Activated CD4-positive, alpha-beta T cell treated with anti-CD3 and anti-CD28 coated beads, Interleukin-2, amount 50 U/mL, for 4 hours (primary cell): ENCODE data around the gene MTNR1A.
A peak's percentile ranks its signal among the peaks of the same experiment; 100 is the strongest.

ENCODE experiments used
- DNase-seq, 2 experiments: peaks; one replicate each; pipeline ENCODE4 v3.0.0-alpha.2; 2020

The MTNR1A gene

GRCh38 chr4:186554914-186555827 lies at the start of gene MTNR1A:
Gene MTNR1A, minus strand, starts transcription at chr4:186555567. Its CDS starts 202 bp downstream, at chr4:186555365.
- DNase-seq: no peak

- DNase-seq: no peak
Measured at GRCh38 chr4:186604124-186604807, 48.9 kb upstream of the MTNR1A start.

GRCh38 chr4:186602978-186603377 lies 47.6 kb upstream of the MTNR1A start:
- no peak for DNase-seq

- DNase-seq: no peak
Measured at GRCh38 chr4:186599483-186599882, 44.1 kb upstream of the MTNR1A start.

DNA sequence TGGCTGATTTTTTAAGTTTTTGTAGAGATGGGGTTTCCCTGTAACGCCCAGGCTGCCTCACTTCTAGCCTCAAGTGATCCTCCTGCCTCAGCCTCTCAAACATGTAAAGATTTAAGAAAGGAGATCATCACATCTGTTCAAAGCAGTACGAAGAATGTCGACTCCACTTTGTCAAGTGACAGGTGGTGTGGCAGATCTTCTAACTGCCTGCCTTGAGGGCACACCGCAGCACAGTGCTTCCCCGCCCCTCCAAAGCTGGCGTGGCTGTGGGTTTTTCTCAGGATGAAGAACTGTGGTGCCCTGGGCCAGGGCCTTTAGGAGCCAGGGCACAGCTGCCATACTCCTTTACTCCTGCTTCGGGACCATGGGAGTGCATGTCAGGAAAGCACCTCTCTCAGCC lies 43.3 kb upstream of the MTNR1A start:
- no peak for DNase-seq

- DNase-seq: no peak
Measured at GRCh38 chr4:186596850-186597390, 41.6 kb upstream of the MTNR1A start.

- DNase-seq: no peak
Measured at GRCh38 chr4:186596346-186596745, 41.0 kb upstream of the MTNR1A start.

GRCh38 chr4:186593587-186593973 lies 38.2 kb upstream of the MTNR1A start:
- no peak for DNase-seq

GRCh38 chr4:186592966-186593586 lies 37.7 kb upstream of the MTNR1A start:
- no peak for DNase-seq

GRCh38 chr4:186592445-186592844 lies 37.1 kb upstream of the MTNR1A start:
- no peak for DNase-seq

DNA sequence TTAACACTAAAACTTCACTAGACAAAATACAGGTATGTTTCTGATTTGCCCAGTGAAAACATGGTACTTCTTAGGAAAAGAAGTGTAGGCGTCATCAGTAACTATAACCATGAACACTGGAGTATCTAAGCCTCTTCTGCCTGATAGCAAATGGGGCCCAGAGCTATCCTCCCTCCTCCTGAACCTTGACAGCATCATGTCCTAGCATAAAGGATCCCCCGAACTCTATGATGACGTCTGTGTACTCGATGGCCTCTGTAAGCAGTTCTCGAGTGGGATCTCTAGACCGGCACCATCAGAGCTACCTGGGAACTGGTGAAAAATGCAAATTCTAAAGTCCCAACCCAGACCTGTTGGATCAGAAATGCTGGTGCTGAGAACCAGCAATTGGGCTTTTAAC lies 36.3 kb upstream of the MTNR1A start:
- no peak for DNase-seq

DNA sequence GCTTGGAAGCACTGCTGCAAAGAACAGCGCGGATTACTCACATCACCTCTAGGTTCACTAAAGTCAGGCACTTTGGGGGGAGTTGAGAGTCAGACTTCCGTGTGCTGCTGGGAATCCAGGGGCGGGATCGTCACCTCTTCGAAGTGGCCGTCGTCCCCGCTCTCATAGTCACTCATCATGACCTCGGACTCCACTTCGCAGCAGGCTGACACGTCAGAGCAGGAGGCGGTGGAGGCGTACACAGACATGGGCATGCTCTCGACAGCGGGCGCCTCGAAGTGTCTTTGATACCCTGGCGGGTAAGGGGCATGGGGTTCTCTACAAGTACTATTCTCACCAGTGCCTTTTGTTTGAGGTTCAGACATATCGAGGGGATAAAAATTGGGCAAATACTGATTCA lies 33.1 kb upstream of the MTNR1A start:
- DNase-seq: no peak

GRCh38 chr4:186587416-186588018 lies 32.1 kb upstream of the MTNR1A start:
- peak; percentile 37 to 43 for DNase-seq

DNA sequence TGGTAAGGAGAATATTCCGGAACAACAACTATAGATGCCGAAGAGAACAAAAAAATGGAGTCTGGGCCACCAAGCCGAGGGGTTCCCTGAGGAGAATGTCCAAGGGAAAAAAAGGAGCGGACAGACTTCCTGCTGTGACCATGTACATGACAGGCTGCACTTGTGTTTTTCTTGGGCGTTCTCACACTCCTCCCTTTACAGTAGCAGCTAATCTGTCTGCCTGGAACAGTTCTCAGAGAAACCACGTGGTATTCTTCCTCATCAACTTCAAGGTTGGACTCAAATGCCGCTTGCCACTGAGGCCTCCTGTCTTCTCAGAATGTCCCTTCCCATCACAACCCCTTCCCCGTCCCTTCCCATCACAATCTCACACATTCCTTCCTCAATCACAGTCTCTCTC lies 30.8 kb upstream of the MTNR1A start:
- no peak for DNase-seq

GRCh38 chr4:186584912-186585311 lies 29.5 kb upstream of the MTNR1A start:
- DNase-seq: no peak

DNA sequence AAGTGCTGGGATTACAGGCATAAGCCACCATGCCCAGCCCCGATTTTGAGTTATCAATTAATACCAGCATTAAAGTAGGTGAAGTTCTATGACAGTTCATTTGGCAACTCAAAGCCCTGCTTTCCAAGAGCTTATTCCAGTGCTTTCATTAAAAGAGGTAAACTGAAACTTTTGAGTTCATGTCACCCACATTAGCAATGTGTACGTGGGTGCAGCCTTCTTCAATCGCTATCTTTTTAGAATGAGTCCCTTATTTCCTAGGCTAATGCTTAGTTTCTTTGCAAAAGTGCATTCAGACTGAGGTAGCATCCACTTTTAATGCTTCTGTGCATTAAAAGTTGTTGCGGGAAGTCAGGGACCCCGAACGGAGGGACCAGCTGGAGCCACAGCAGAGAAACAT lies 26.1 kb upstream of the MTNR1A start:
- DNase-seq: no peak

GRCh38 chr4:186580669-186581068 lies 25.3 kb upstream of the MTNR1A start:
- DNase-seq: no peak

DNA sequence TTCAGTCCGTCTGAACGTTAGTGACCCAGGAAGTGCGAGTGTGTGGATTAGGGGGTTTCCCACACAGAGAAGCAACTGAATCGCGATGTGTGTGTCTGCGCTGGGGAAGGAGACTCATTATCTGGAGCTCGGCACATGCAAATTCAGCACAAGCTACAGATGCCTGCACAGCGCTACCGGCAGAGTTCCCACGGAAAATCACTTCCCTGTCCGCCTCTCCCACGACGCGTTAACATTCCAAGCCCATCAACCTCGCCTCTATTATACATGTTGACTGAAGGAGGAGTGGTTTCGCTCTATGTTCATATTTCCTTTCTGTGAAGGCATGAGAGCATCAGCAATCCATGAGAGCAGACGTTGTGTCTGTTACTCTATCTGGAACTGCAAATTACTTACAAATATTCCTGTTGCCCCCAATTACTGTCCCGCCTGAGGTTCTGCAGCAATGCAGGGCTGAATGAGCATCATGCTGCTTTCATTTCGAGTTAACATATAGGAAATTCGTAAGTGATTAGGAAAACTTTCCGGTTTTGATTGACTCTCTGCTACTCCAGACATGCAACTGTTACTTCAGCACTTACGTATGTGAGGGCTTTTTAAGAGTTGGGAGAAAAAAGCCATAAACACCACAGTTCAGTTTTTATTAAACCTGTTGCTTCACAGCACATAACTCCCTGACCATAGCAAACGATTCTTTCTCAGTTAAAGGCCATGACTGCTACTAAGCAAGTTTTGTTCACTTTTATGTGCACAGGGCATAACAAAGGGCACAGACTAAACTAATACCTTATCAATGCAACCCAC lies 15.0 kb upstream of the MTNR1A start:
- no peak for DNase-seq

DNA sequence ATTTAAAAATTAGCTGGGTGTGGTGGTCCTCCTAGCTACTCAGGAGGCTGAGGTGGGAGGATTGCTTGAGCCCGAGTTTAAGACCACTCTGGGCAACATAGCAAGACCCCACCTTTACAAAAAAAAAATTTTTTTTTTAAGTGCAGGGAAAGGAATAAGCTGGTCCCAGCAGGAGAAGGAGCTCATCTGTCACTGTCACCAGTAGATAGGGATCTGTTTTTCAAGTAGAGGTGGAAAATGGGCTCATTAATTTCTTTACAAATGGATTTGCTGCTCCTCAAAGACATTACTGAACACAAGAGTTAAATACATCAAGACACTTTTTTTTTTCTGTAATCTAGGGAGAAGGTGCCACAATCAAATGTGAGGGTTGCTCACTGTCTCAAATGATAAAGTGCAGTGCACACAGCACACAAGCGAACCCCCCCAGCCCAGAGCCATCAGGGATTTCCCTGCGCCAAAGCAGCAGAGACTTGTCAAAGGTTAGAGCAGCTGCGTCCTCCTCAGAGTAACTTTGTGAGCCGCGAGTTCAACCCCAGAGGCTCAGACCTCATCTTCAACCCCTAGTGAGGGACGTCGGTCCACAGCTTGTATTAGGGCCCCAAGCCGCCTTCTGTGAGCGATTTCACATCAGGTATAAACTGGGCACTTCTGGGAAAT lies 14.3 kb upstream of the MTNR1A start:
- DNase-seq: no peak

DNA sequence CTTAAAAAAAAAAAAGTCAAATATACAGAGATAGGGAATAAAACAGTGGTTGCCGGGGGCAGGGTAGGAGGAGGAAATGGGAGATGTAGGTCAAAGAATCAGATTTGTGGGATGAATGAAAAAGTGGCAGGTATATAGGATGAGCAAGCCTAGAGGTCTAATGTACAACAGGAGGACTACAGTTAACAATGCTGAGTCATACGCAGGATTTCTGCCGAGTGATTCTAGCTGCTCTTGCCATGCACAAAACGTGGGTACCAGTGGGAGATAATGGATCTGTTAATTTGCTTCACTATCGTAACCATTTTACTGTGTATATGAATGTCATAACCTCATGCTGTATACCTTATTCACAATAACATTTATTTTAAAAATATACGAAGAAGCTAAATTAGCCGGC lies 10.7 kb upstream of the MTNR1A start:
- DNase-seq: no peak

GRCh38 chr4:186563761-186564160 lies 8.4 kb upstream of the MTNR1A start:
- no peak for DNase-seq

DNA sequence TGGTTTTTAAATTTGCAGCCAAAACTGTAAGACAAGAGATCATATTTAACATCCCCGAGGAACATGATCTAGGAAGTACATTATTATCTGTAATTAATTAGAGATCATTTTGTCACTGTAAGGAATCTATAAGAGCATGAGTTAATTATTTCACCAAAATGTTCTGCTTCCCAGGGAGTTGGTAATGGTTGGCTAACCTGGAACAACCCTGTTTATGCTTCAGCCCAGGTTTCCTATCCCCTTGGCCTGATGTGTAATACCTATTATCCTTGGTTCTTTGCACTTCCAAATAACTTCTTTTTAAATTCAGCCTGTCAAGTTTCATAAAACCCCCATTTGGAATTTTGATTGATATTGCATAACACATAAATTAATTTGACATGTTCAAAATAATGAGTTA lies 6.4 kb upstream of the MTNR1A start:
- no peak for DNase-seq
